Karpas-422 (cell line): ENCODE results near the gene SLC25A11. TPM values are rescaled to one million over a fixed set of nuclear protein-coding genes. Genes with fewer than 3 reads are reported as not detected.

Experiments used
- DNase-seq: peaks from one replicate; pipeline ENCODE4 v3.0.0-alpha.2; 2015
- H2AFZ ChIP-seq: fragments of 200-600 bp; sonication (generic); 2 replicates; pipeline ENCODE4 v1.6.1; 2014; ENCODE audit warnings: antibody characterized with exemption, low read length, mixed read lengths
- H3K27ac ChIP-seq: fragments of 200-600 bp; sonication (generic); 2 replicates; pipeline ENCODE4 v1.5.1; 2014; ENCODE audit warnings: mild to moderate bottlenecking, low read length, moderate library complexity
- H3K27me3 ChIP-seq: fragments of 200-600 bp; sonication (generic); 2 replicates; pipeline ENCODE4 v1.6.1; 2014; ENCODE audit warnings: low read length, mixed read lengths
- H3K36me3 ChIP-seq: fragments of 200-600 bp; sonication (generic); 2 replicates; pipeline ENCODE4 v1.6.1; 2014; ENCODE audit warnings: low read length, mixed read lengths; ENCODE audit not compliant: insufficient read depth
- H3K4me1 ChIP-seq: fragments of 200-600 bp; sonication (generic); 2 replicates; pipeline ENCODE4 v1.6.1; 2014; ENCODE audit warnings: mild to moderate bottlenecking, low read length, mixed read lengths
- H3K4me2 ChIP-seq: fragments of 200-600 bp; sonication (generic); 2 replicates; pipeline ENCODE4 v1.6.1; 2014; ENCODE audit warnings: low read length, low read depth, mild to moderate bottlenecking; ENCODE audit not compliant: poor library complexity, severe bottlenecking
- H3K4me3 ChIP-seq: fragments of 200-600 bp; sonication (generic); 2 replicates; pipeline ENCODE4 v1.5.1; 2014; ENCODE audit warnings: mild to moderate bottlenecking, antibody characterized with exemption, low read length, mixed read lengths
- H3K79me2 ChIP-seq: fragments of 200-600 bp; sonication (generic); 2 replicates; pipeline ENCODE4 v1.6.1; 2014; ENCODE audit warnings: mild to moderate bottlenecking, low read length, mixed read lengths
- H3K9ac ChIP-seq: fragments of 200-600 bp; sonication (generic); 2 replicates; pipeline ENCODE4 v1.6.0; 2014; ENCODE audit warnings: low read length
- H3K9me2 ChIP-seq: fragments of 200-600 bp; sonication (generic), shearing (Covaris generic); replicated peaks from 2 replicates; pipeline ENCODE4 v1.6.0; 2014; ENCODE audit warnings: mild to moderate bottlenecking, low read length, moderate library complexity; ENCODE audit not compliant: insufficient read depth
- H3K9me3 ChIP-seq: fragments of 300-700, 200-600 bp; sonication (generic); 2 replicates; pipeline ENCODE4 v1.6.1; 2014; ENCODE audit warnings: low read length, mixed read lengths
- H4K20me1 ChIP-seq: fragments of 200-600 bp; sonication (generic); 2 replicates; pipeline ENCODE4 v1.6.1; 2014; ENCODE audit warnings: mild to moderate bottlenecking, antibody characterized with exemption, low read length, low read depth; ENCODE audit not compliant: insufficient read depth
- total RNA-seq: library from RNA; depleted of rRNA; stranded (reverse); fragments of >200 nt; shearing (Covaris generic); gene quantifications from 2 replicates; pipeline ENCODE4 v1.2.3, GENCODE V29; 2014; ENCODE audit warnings: low replicate concordance

The SLC25A11 gene
- total RNA-seq, 1 experiment from 2014 or later: 79.0 TPM

- Histone ChIP-seq H3K27me3 (no peaks in the 10 kb centered on the region), H3K9ac (no peak overlapping the region), H3K4me1 (peaks cover 10% of the 10 kb centered on the region), H3K9me3 (no peaks in the 10 kb centered on the region), H2AFZ (no peak overlapping the region), H3K4me3 (no peak overlapping the region), H3K79me2 (no peaks in the 10 kb centered on the region), H3K9me2 (no peaks in the 10 kb centered on the region), H3K4me2 (no peak overlapping the region), H3K27ac (no peak overlapping the region), H4K20me1 (no peaks in the 10 kb centered on the region), H3K36me3 (peaks cover 3% of the 10 kb centered on the region; the same call in 1 of the 2 replicates)
- DNase-seq: no peak
Observed at GRCh38 chr17:4956493-4957061, 16.7 kb upstream of the SLC25A11 start.

GRCh38 chr17:4955091-4955490, 15.2 kb upstream of the SLC25A11 start:
- DNase-seq: no peak
- peaks cover 9% of the 10 kb centered on the region; the same call in 1 of the 2 replicates for H3K79me2 ChIP-seq
- H3K9me2 ChIP-seq: no peaks in the 10 kb centered on the region
- H3K4me2 ChIP-seq: no peak overlapping the region
- peaks cover 18% of the 10 kb centered on the region for H3K4me1 ChIP-seq
- H3K27ac ChIP-seq: no peak overlapping the region
- H4K20me1 ChIP-seq: no peaks in the 10 kb centered on the region
- H2AFZ ChIP-seq: no peak overlapping the region
- no peaks in the 10 kb centered on the region for H3K27me3 ChIP-seq
- H3K9ac ChIP-seq: no peak overlapping the region
- peaks cover 3% of the 10 kb centered on the region; the same call in 1 of the 2 replicates for H3K36me3 ChIP-seq
- no peaks in the 10 kb centered on the region for H3K9me3 ChIP-seq
- no peak overlapping the region for H3K4me3 ChIP-seq

GRCh38 chr17:4953451-4953961, 13.7 kb upstream of the SLC25A11 start:
- Histone ChIP-seq H3K9ac (no peak overlapping the region), H3K4me2 (no peak overlapping the region)

GRCh38 chr17:4951486-4951885, 11.6 kb upstream of the SLC25A11 start:
- no peak for DNase-seq
- Histone ChIP-seq H3K27me3 (no peaks in the 10 kb centered on the region), H3K4me1 (peaks cover 32% of the 10 kb centered on the region), H2AFZ (no peak overlapping the region), H3K9me3 (no peaks in the 10 kb centered on the region), H4K20me1 (peaks cover 15% of the 10 kb centered on the region), H3K27ac (peak overlapping the region; percentile 98), H3K9ac (peak overlapping the region; percentile 94), H3K79me2 (peaks cover 27% of the 10 kb centered on the region), H3K9me2 (no peaks in the 10 kb centered on the region), H3K4me2 (peak overlapping the region; percentile 98), H3K36me3 (peaks cover 11% of the 10 kb centered on the region), H3K4me3 (peak overlapping the region; percentile 99; the same call in 1 of the 2 replicates)

More at GRCh38 chr17:4953451-4953961, 13.7 kb upstream of the SLC25A11 start:
- H3K4me1 ChIP-seq: peaks cover 27% of the 10 kb centered on the region
- DNase-seq: no peak
- no peaks in the 10 kb centered on the region for H3K27me3 ChIP-seq
- no peak overlapping the region for H3K4me3 ChIP-seq
- H3K9me3 ChIP-seq: no peaks in the 10 kb centered on the region
- H3K27ac ChIP-seq: no peak overlapping the region
- no peaks in the 10 kb centered on the region for H3K9me2 ChIP-seq
- peaks cover 9% of the 10 kb centered on the region; the same call in 1 of the 2 replicates for H3K79me2 ChIP-seq
- H4K20me1 ChIP-seq: no peaks in the 10 kb centered on the region
- H3K36me3 ChIP-seq: peaks cover 3% of the 10 kb centered on the region; the same call in 1 of the 2 replicates
- no peak overlapping the region for H2AFZ ChIP-seq

GRCh38 chr17:4950746-4951204, 10.9 kb upstream of the SLC25A11 start, which contains the start of gene ENO3:
Gene ENO3 (plus strand): TSS chr17:4951119. CDS start chr17:4951830, 711 bp downstream.
- peaks cover 32% of the 10 kb centered on the region for H3K79me2 ChIP-seq
- H3K9me3 ChIP-seq: no peaks in the 10 kb centered on the region
- H3K9ac ChIP-seq: peak within 1 kb of the TSS; percentile 94
- no peaks in the 10 kb centered on the region for H3K27me3 ChIP-seq
- H3K4me1 ChIP-seq: peaks cover 39% of the 10 kb centered on the region
- H4K20me1 ChIP-seq: peaks cover 22% of the 10 kb centered on the region
- peaks cover 16% of the 10 kb centered on the region for H3K36me3 ChIP-seq
- H3K27ac ChIP-seq: peak within 1 kb of the TSS; percentile 98
- no peaks in the 10 kb centered on the region for H3K9me2 ChIP-seq
- DNase-seq: peak; percentile 55
- no peak within 1 kb of the TSS for H2AFZ ChIP-seq
- peak within 1 kb of the TSS; percentile 98 for H3K4me2 ChIP-seq
- peak within 1 kb of the TSS; percentile 99 for H3K4me3 ChIP-seq

GRCh38 chr17:4950075-4950745, 10.4 kb upstream of the SLC25A11 start:
- H3K4me1 ChIP-seq: peaks cover 45% of the 10 kb centered on the region
- H3K4me2 ChIP-seq: peak overlapping the region; percentile 98
- peaks cover 28% of the 10 kb centered on the region for H4K20me1 ChIP-seq
- peak; percentile 81 for DNase-seq
- peak overlapping the region; percentile 98 for H3K27ac ChIP-seq
- H3K27me3 ChIP-seq: no peaks in the 10 kb centered on the region
- no peak overlapping the region for H2AFZ ChIP-seq
- H3K9ac ChIP-seq: peak overlapping the region; percentile 94
- no peaks in the 10 kb centered on the region for H3K9me2 ChIP-seq
- H3K9me3 ChIP-seq: no peaks in the 10 kb centered on the region
- peaks cover 38% of the 10 kb centered on the region for H3K79me2 ChIP-seq
- peak overlapping the region; percentile 99 for H3K4me3 ChIP-seq
- peaks cover 21% of the 10 kb centered on the region for H3K36me3 ChIP-seq

- H3K79me2 ChIP-seq: peaks cover 38% of the 10 kb centered on the region
- H3K9ac ChIP-seq: peak overlapping the region; percentile 94
- H3K27me3 ChIP-seq: no peaks in the 10 kb centered on the region
- peak overlapping the region; percentile 98 for H3K27ac ChIP-seq
- 0 out of 2 replicates have a peak overlapping the region, but pooled peaks have one; percentile 57 for H2AFZ ChIP-seq
- H3K9me2 ChIP-seq: no peaks in the 10 kb centered on the region
- H3K4me2 ChIP-seq: peak overlapping the region; percentile 98
- peaks cover 33% of the 10 kb centered on the region for H4K20me1 ChIP-seq
- H3K4me1 ChIP-seq: peaks cover 52% of the 10 kb centered on the region
- peak overlapping the region; percentile 99 for H3K4me3 ChIP-seq
- H3K9me3 ChIP-seq: no peaks in the 10 kb centered on the region
- peaks cover 21% of the 10 kb centered on the region for H3K36me3 ChIP-seq
- DNase-seq: peak; percentile 91
Observed at GRCh38 chr17:4949321-4950074, 9.7 kb upstream of the SLC25A11 start.
